Hepatocyte (in vitro differentiated cells): ENCODE measurements around the gene ZCCHC9. TPM values are rescaled to one million over a fixed set of nuclear protein-coding genes. Genes with fewer than 3 reads are reported as not detected.

Experiments used
- DNase-seq: peaks from one replicate; pipeline ENCODE4 v3.0.0-alpha.2; 2016; ENCODE audit warnings: low spot score
- H2AFZ ChIP-seq: fragments of 200-600 bp; sonication (generic); 2 replicates; pipeline ENCODE4 v1.6.0; 2016; ENCODE audit warnings: antibody characterized with exemption, mild to moderate bottlenecking
- H3K27ac ChIP-seq: fragments of 200-600 bp; sonication (generic); 2 replicates; pipeline ENCODE4 v1.5.1; 2016; ENCODE audit warnings: mild to moderate bottlenecking
- H3K27me3 ChIP-seq: fragments of 200-600 bp; sonication (generic); 2 replicates; pipeline ENCODE4 v1.6.1; 2016
- H3K36me3 ChIP-seq: fragments of 200-600 bp; sonication (generic); replicated peaks from 2 replicates; pipeline ENCODE4 v1.5.1; 2016; ENCODE audit warnings: low read depth; ENCODE audit not compliant: insufficient read depth
- H3K4me1 ChIP-seq: fragments of 200-600 bp; sonication (generic); 2 replicates; pipeline ENCODE4 v1.5.1; 2016; ENCODE audit warnings: mild to moderate bottlenecking, moderate library complexity; ENCODE audit not compliant: insufficient read depth
- H3K4me2 ChIP-seq: fragments of 200-600 bp; sonication (generic); 2 replicates; pipeline ENCODE4 v1.6.0; 2016
- H3K4me3 ChIP-seq: fragments of 200-600 bp; sonication (generic); 2 replicates; pipeline ENCODE4 v1.5.1; 2016; ENCODE audit warnings: mild to moderate bottlenecking
- H3K79me2 ChIP-seq: fragments of 200-600 bp; sonication (generic); 2 replicates; pipeline ENCODE4 v1.6.0; 2017; ENCODE audit warnings: mild to moderate bottlenecking
- H3K9me2 ChIP-seq: fragments of 200-600 bp; sonication (generic); replicated peaks from 2 replicates; pipeline ENCODE4 v1.6.0; 2017; ENCODE audit warnings: mild to moderate bottlenecking; ENCODE audit not compliant: insufficient read depth
- H3K9me3 ChIP-seq: fragments of 200-600 bp; sonication (generic); 2 replicates; pipeline ENCODE4 v1.5.1; 2016; ENCODE audit warnings: low read depth, mild to moderate bottlenecking
- H4K20me1 ChIP-seq: fragments of 200-600 bp; sonication (generic); 2 replicates; pipeline ENCODE4 v1.6.0; 2016; ENCODE audit warnings: mild to moderate bottlenecking; ENCODE audit not compliant: insufficient read depth, poor library complexity, severe bottlenecking
- EZH2 ChIP-seq: fragments of 200-600 bp; sonication (generic); IDR thresholded peaks from 2 replicates; pipeline ENCODE4 v1.6.1; 2016; ENCODE audit warnings: antibody characterized with exemption, mild to moderate bottlenecking, borderline replicate concordance
- EZH2phosphoT487 ChIP-seq: fragments of 200-600 bp; sonication (generic); IDR thresholded peaks from one replicate; pipeline ENCODE4 v1.6.1; 2018; ENCODE audit warnings: antibody characterized with exemption, mild to moderate bottlenecking, low read depth, moderate library complexity; ENCODE audit not compliant: unreplicated experiment, severe bottlenecking
- WGBS: methylation state at CpG from one replicate; pipeline ENCODE4 v1.1.6; 2016; ENCODE audit warnings: low lambda C conversion rate; ENCODE audit errors: missing lambda C conversion rate; 5-methylcytosine and 5-hydroxymethylcytosine counted together
- polyA plus RNA-seq: library from polyadenylated mRNA; unstranded; fragments of >200 nt; fragmentation: Nextera tagmentation; extraction: Ambion mirVana; gene quantifications from 2 replicates; pipeline ENCODE4 v1.2.1, GENCODE V29; 2016
- total RNA-seq: library from RNA; depleted of rRNA; stranded (reverse); fragments of >200 nt; gene quantifications from 2 replicates; pipeline ENCODE4 v1.2.3, GENCODE V29; 2014
- TF ChIP-seq, protein P1 (sequence below): fragments of 200-600 bp; sonication (generic); IDR thresholded peaks from 2 replicates; pipeline ENCODE4 v1.5.1; 2016; ENCODE audit warnings: antibody characterized with exemption, mild to moderate bottlenecking; ENCODE audit not compliant: poor library complexity

Gene ZCCHC9, protein sequence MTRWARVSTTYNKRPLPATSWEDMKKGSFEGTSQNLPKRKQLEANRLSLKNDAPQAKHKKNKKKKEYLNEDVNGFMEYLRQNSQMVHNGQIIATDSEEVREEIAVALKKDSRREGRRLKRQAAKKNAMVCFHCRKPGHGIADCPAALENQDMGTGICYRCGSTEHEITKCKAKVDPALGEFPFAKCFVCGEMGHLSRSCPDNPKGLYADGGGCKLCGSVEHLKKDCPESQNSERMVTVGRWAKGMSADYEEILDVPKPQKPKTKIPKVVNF
- total RNA-seq: 33.7 and 35.2 TPM in 2 replicates
- 22.8 and 28.2 TPM in 2 replicates for polyA plus RNA-seq

DNA sequence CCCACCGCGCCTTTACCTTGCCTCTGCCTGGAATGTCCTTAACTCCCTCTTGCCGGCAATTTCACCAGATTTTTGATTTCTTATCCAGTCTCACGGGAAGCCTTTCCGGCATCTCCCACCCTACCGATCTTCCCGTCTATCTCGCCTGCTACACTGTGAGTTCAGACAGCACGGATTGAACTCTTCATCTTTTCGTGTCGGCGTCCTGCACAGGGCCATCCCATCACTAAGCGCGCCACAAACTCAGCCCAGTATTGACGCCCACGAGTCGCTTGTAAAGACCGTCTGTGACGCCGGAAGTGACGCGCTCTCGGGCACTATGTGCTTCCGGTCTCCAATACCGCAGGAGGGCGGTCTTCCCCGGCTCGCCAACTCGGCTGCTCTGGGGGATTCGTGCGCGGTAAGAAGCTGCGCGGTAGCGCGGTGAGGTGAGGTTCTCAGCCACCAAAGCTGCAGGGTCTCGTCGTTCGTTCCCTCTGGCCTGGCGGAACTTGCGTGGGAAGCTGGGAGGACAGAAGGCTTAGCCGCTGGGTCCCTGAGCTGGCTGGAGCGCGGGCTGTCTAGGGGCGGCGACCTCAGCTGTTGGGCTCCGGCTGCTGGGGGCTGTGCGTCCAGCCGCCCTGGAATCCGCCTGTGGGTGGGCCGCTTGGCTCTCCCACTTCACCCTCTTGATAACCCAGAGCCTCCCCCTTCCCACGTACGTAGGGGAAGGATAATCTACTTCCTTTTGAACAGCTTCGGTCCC lies at the start of gene ZCCHC9:
ZCCHC9 (plus strand) TSS at position 317 of the 745 bp plus-strand sequence. CDS start 3,171 bp downstream, outside the sequence.
- H3K79me2 ChIP-seq: peaks cover 60% of the 10 kb centered on the region
- peak within 1 kb of the TSS; percentile 57 for H3K4me3 ChIP-seq
- no peaks in the 10 kb centered on the region for H3K36me3 ChIP-seq
- no peaks in the 10 kb centered on the region for H3K9me2 ChIP-seq
- DNase-seq: peak; percentile 97
- H2AFZ ChIP-seq: peak within 1 kb of the TSS; percentile 82
- no peaks in the 10 kb centered on the region for H3K9me3 ChIP-seq
- TF ChIP-seq, protein P1, sequence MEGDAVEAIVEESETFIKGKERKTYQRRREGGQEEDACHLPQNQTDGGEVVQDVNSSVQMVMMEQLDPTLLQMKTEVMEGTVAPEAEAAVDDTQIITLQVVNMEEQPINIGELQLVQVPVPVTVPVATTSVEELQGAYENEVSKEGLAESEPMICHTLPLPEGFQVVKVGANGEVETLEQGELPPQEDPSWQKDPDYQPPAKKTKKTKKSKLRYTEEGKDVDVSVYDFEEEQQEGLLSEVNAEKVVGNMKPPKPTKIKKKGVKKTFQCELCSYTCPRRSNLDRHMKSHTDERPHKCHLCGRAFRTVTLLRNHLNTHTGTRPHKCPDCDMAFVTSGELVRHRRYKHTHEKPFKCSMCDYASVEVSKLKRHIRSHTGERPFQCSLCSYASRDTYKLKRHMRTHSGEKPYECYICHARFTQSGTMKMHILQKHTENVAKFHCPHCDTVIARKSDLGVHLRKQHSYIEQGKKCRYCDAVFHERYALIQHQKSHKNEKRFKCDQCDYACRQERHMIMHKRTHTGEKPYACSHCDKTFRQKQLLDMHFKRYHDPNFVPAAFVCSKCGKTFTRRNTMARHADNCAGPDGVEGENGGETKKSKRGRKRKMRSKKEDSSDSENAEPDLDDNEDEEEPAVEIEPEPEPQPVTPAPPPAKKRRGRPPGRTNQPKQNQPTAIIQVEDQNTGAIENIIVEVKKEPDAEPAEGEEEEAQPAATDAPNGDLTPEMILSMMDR: peak; percentile 14
- TF ChIP-seq EZH2phosphoT487: no peak
- H3K4me1 ChIP-seq: peaks cover 15% of the 10 kb centered on the region
- H3K4me2 ChIP-seq: peak within 1 kb of the TSS; percentile 90
- no peaks in the 10 kb centered on the region for H3K27me3 ChIP-seq
- H4K20me1 ChIP-seq: no peaks in the 10 kb centered on the region
- H3K27ac ChIP-seq: peak within 1 kb of the TSS; percentile 94
- 1% methylated on average over 54 of the region's 54 CpGs for WGBS

DNA sequence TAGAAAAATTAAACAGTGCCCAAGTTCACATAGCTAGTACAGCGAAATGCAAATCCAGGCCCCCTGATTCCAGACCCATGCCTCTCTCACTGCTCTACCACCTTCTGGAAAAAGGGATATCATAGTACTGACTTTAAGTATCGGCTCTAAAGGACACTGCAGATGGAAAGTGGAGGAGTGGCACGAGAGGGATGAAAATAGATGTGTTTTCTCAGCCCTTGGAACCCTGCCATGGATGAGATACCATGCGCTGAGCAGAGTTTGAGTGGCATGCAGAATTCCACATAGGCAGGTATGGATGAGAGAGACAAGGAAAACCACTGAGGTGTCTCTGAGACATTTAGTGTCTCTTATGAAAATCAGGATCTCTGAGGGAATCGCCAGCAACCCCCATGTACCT lies 49.5 kb upstream of the ZCCHC9 start:
- H3K79me2 ChIP-seq: no peaks in the 10 kb centered on the region
- H3K9me2 ChIP-seq: no peaks in the 10 kb centered on the region
- TF ChIP-seq EZH2phosphoT487 (no peak), EZH2 (no peak)
- TF ChIP-seq, protein P1: no peak
- 92% methylated on average over 5 of the region's 5 CpGs for WGBS
- H3K4me3 ChIP-seq: no peak overlapping the region
- no peak overlapping the region for H2AFZ ChIP-seq
- no peaks in the 10 kb centered on the region for H3K9me3 ChIP-seq
- H3K4me1 ChIP-seq: peaks cover 13% of the 10 kb centered on the region
- no peak overlapping the region for H3K27ac ChIP-seq
- no peaks in the 10 kb centered on the region for H4K20me1 ChIP-seq
- no peak overlapping the region for H3K4me2 ChIP-seq
- no peaks in the 10 kb centered on the region for H3K27me3 ChIP-seq
- no peak for DNase-seq
- H3K36me3 ChIP-seq: no peaks in the 10 kb centered on the region

DNA sequence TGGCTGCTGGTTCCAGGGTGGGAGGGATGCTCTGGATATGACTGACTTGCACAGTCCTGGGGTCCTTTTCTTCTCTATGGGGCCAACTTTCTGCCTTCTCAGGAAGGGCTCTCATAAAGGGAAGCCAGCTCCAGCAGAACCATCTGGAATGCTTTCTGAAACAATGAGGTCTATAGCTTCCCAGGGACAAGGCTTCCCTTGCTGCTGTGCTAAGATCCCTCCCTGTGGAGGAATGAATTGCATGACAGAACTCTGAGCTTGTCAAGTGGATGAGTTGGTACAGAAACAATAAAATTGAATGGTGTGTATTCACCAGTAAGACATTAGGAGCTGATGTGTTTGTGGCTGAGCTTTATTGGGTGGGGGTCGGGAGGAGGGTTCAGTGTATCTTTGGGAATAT lies 48.5 kb upstream of the ZCCHC9 start:
- DNase-seq: no peak
- Histone ChIP-seq H4K20me1 (no peaks in the 10 kb centered on the region), H3K9me2 (no peaks in the 10 kb centered on the region), H3K4me1 (peaks cover 3% of the 10 kb centered on the region), H2AFZ (no peak overlapping the region), H3K79me2 (no peaks in the 10 kb centered on the region), H3K4me3 (no peak overlapping the region), H3K36me3 (no peaks in the 10 kb centered on the region), H3K9me3 (no peaks in the 10 kb centered on the region), H3K27me3 (no peaks in the 10 kb centered on the region), H3K4me2 (no peak overlapping the region), H3K27ac (no peak overlapping the region)
- TF ChIP-seq EZH2phosphoT487 (no peak), EZH2 (no peak)
- TF ChIP-seq, protein P1: no peak
- 90% methylated on average over 1 of the region's 1 CpG for WGBS
